Sigmoid colon (tissue), 3 donors: ENCODE data around the gene TRIM14.
"Not testable (repeated sequence)": the region's sequence is repeated elsewhere in the genome, so short reads cannot be mapped to it uniquely, and the experiment has no call there.

Experiments used
- POLR2A ChIP-seq, 2 donors: fragments of 450-650 bp; IDR thresholded peaks; one replicate each; pipeline ENCODE4 v1.6.1; 2016; ENCODE audit warnings: antibody characterized with exemption in 2 of 2, mild to moderate bottlenecking in 2 of 2, moderate library complexity in 2 of 2
- TF ChIP-seq, protein P1 (sequence below), 4 experiments: fragments of 450-650 bp in 3 of 4; fragments of 200-600 bp in 1 of 4; IDR thresholded peaks; one replicate each; pipeline ENCODE4 v1.5.1; 2016 to 2019; ENCODE audit warnings: antibody characterized with exemption in 4 of 4, mild to moderate bottlenecking in 3 of 4, moderate library complexity in 2 of 4

DNA sequence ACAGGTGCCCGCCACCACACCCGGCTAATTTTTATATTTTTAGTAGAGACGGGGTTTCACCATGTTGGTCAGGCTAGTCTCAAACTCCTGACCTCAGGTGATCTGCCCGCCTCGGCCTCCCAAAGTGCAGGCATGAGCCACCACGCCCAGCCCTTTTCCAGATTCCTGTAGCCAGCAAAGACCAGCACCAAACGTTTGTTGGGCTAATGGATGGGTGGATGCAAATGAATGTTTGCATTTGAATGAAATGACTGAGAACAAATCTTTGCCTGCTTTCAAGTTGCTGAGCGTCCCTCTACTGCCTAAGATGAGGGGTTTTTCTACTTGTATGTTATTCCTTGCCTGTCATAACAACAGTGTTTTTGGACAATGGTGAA, 42.5 kb downstream of the TRIM14 start:
- not testable (repeated sequence) for TF ChIP-seq POLR2A (IDR thresholded peaks at IDR 0.05)
- TF ChIP-seq, protein P1, sequence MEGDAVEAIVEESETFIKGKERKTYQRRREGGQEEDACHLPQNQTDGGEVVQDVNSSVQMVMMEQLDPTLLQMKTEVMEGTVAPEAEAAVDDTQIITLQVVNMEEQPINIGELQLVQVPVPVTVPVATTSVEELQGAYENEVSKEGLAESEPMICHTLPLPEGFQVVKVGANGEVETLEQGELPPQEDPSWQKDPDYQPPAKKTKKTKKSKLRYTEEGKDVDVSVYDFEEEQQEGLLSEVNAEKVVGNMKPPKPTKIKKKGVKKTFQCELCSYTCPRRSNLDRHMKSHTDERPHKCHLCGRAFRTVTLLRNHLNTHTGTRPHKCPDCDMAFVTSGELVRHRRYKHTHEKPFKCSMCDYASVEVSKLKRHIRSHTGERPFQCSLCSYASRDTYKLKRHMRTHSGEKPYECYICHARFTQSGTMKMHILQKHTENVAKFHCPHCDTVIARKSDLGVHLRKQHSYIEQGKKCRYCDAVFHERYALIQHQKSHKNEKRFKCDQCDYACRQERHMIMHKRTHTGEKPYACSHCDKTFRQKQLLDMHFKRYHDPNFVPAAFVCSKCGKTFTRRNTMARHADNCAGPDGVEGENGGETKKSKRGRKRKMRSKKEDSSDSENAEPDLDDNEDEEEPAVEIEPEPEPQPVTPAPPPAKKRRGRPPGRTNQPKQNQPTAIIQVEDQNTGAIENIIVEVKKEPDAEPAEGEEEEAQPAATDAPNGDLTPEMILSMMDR (IDR thresholded peaks at IDR 0.05), result not testable (repeated sequence)
